GM18517 (cell line): ENCODE measurements around the gene ABL1.
A peak's percentile ranks its signal among the peaks of the same experiment; 100 is the strongest.
"Not testable (repeated sequence)": the region's sequence is repeated elsewhere in the genome, so short reads cannot be mapped to it uniquely, and the experiment has no call there.

Experiments
- ATAC-seq: cut with Tn5 transposase; IDR thresholded peaks from one replicate; pipeline ENCODE4 v1.9.1; 2021; ENCODE audit warnings: mild to moderate bottlenecking, moderate library complexity; ENCODE audit not compliant: unreplicated experiment

ABL1 gene

DNA sequence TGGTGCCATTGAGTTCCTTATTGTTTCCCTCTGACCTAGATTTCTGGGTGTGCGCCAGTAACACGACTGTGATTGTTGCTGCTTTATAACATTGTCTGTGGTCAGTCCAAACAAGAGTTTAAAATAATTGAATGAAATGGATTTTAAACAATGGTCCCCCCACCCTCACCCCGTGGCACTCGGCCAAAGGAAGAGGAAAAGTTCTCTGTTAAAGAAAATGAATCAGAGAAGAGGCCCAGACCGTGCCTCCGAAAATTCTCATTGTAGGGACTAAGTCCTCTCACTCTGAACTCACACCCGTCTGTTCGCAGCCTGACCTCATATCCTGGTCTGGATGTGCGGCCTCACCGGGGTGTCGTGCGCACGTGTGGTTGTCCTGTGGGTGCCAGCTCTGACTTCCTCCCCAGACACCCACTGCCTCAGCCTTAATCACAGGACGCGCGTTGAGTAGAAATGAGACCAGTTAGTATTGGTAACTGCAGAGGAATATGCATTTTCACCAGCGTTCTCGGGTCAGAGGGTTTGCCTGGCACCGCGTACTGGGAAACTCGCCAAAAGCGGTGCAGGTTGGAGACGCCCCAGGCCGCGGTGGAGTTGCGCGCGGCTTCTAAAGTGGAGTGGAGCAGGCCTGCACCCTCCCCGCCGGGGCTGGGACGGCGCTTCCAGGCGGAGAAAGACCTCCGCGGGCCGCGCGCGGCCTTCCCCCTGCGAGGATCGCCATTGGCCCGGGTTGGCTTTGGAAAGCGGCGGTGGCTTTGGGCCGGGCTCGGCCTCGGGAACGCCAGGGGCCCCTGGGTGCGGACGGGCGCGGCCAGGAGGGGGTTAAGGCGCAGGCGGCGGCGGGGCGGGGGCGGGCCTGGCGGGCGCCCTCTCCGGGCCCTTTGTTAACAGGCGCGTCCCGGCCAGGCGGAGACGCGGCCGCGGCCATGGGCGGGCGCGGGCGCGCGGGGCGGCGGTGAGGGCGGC, at the start of gene ABL1:
Gene ABL1, plus strand, starts transcription at position 884 of the 966 bp plus-strand sequence. CDS start 193 bp downstream, outside the sequence.
- peak; percentile 73 for ATAC-seq

DNA sequence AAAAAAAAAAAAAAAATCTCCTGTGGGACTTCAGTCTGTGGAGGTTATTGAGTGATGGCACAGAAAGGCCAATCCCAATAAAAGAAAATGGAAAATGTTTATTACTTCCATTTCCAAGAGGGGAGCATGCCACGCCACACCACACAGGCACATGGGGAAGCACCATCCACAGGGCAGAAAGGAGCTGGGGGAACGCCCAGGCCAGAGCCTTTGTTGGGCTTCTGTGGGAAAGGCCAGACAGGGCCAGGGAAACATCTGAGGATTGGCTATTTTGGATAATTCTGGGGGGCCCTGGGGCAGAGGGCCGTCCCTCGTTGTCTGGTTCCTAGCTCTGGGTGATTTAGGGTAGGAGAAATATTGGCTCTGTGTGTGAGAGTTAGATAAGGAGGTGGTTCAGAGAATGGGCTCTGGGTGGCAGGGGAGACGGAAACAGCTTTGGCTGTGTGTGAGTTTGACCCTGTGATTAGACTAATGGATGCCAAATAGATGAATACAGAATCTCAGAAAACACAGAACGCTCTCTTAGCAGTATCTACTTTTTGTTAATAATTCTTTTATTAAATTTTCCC, 49.0 kb upstream of the ABL1 start:
- ATAC-seq = no peak

DNA sequence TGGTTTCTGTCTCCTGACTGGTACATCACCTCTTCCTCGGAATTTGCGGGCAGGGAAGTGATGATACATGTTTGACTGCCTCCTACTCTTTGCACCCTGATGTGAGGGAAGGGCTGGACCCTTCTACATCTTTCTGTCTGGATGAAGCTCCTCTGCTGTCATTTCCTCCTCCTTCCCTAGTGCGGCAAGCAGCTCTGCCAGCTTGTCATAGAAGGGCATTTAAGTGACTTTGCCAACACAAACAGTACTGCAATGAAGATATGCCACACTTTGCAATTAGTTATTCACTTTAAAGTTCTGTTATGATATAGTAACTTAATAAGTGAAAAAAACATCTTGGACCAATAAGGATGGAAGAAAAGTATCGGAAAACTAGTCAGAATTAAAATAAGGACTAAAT, 48.5 kb upstream of the ABL1 start:
- no peak for ATAC-seq

DNA sequence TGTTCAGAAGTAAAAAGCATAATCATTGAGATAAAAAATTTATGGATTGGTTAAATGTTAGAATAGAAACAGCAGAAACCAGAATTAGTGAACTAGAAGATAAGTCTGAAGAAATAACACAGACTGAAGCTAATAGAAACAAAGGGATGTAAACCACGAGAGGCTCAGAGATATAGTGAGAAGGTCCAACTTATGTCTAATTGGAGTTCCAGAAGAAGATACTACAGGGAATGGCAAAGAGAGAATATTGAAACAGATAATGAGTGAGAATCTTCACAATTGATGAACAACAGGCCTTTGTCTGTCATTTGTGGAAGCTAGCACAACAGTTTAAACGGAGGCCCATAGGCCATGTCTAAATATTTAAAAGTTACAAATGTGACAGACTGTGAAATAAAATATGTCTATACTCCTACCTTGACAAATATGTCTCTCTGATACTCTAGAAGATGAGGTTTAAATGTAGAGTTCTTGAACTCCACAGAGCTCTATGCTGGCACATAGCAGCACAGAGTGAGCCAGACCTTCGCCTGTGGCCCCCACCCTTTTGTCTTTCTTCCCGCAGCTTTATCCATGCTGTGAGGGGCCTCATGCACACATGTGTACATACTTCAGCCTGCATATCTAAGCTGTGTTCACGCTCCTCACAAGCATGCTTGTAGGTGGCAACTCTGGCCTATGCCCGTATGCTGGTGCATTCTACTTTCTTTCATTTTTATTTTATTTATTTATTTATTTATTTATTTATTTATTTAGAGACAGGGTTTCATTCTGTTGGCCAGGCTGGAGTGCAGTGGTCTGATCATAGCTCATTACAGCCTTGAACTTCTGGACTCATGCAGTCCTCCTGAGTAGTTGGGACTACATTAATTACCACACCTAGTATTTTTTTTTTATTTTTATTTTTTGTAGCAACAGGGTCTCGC, 45.0 kb upstream of the ABL1 start:
- no peak for ATAC-seq

DNA sequence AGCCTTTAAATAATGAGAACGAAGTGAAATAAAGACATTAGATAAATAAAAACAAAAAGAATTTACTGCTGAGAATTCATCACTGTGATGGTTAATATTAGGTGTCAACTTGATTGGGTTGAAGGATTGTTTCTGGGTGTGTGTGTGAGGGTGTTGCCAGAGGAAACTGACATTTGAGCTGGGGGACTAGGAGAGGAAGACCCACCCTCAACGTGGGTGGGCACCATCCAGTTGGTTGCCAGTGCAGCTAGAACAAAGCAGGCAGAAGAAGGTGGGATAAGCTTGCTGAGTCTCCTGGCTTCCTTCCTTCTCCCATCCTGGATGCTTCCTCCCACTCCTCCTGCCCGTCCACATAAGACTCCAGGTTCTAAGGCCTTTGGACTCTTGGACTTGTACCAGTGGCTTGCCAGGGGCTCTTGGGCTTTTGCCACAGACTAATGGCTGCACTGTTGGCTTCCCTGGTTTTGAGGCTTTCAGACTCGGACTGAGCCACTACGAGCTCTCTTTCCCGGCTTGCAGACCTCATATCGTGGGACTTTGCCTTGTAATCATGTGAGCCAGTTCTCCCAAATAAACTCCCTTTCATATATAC, 43.7 kb upstream of the ABL1 start:
- no peak for ATAC-seq

DNA sequence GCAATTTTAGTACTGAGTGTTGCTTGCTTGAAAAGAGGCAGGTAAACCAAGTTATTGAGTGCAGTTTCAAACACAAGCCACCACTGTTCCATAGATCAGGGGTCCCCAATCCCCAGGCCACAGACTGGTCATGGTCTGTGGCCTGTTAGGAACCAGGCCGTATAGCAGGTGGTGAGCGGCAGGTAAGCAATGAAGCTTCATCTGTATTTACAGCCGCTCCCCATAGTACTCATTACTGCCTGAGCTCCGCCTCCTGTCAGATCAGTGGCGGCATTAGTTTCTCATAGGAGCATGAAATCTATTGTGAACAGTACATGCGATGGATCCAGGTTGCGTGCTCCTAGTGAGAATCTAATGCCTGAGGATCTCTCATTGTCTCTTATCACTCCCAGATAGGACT, 41.5 kb upstream of the ABL1 start:
- no peak for ATAC-seq

DNA sequence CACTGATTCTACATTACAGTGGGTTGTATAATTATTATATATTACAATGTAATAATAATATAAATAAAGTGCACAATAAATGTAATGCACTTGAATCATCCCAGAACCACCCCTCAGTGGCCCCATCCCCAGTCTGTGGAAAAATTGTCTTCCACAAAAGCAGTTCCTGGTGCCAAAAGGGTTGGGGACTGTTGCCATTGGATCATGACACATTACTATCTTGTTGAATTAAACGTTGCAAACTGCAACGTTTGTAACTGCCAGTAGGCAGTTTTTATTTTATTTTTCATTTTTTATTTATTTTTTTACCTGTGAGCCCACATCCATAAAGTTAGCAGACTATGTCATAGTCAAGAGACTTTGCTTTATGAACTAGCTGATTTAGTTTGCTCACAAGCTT, 41.0 kb upstream of the ABL1 start:
- ATAC-seq = not testable (repeated sequence)

DNA sequence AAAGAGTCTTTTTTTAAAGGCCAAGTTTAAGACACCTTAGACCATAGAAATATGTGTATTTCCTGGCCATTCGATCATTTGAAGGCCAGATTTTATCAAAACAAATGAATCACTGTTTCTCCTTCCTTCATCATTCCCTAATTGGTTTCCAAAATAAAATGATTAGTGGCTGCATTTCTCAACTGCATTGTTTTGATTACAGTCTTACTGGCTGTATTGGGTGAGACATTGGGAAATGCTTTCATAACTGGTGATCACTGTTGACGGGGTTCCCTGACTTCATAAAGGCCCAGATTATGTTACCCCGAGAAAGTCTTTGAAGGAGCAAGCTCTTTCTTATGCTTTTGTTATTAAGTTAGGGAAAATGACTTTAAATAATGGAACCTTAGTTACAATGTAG, 40.6 kb upstream of the ABL1 start:
- ATAC-seq = not testable (repeated sequence)

DNA sequence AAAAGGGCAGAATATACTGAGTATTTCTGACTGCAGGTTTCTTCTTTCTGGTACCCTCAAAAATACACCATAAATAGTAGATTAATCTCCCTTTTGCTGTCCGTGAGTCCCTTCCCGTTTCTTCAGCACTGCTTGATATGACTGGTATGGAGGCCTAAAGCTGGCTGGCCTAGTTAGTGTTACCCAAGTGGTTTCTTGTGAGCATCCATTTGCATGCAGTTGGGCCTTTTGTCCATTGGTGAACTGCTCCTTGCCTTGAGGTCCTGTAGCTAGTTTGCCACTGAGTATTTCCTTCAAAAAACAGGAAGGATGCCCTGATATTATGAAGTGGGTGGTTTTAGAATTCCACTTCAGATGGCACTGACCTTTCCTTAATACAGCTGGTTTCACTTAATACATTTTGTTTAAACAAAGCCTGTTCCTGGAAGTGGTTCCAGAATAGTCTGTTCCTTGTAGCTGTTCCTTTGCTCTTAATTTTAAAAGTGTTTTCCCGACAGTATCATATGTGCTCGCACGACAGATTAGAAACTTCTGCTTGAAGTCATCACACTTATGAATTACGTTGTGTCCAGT, 40.0 kb upstream of the ABL1 start:
- no peak for ATAC-seq

DNA sequence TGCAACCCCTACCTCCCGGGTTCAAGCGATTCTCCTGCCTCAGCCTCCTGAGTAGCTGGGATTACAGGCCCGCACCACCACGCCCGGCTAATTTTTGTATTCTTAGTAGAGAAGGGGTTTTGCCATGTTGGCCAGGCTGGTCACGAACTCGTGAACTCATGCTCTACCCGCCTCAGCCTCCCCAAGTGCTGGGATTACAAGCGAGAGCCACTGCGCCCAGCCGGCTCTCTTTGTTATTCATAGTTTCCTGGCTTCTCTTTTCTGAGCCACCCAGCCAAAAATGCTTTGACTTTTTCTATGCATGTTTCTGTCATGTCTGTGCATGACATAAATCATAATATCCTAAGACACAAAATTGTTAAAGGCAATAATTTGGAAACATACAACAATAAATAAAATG, 31.9 kb upstream of the ABL1 start:
- ATAC-seq = not testable (repeated sequence)

DNA sequence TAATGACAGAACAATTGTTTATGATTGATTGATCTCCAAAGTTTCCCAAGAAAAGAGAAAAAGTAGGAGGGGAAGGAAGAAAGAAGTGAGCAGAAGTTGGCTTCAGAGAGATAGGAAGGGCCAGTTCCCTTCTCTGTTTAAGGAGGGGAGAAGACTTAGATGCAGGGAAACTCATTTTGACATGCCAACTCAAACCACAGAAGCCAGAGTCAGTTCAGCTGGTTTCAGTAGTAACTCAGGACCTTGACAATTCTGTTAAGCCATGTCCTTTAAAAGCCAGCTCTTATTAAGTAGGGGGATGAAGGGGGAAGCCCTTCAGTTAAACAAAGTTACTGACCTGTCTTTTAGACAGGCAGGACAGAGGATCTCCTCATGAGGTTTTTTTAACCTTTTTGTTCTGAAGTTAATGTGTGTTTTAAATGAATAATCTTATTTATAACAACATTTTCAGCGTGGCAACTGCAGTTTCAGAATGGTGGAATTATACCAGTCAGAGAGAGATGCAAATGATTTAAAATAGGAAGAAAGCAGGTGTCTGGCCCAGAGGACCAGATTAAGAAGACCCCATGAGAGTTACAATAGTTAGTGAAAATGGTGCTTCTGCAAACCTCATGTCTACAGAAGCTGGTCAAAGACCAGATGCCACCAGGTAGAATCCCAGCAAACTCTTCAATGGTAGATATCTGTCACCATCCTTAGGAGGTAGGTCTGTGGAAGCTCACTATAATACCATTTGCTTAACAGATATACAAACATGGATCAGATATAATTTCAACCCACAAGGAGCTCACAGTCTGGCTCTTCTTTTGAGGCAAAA, 29.3 kb upstream of the ABL1 start:
- ATAC-seq = no peak

DNA sequence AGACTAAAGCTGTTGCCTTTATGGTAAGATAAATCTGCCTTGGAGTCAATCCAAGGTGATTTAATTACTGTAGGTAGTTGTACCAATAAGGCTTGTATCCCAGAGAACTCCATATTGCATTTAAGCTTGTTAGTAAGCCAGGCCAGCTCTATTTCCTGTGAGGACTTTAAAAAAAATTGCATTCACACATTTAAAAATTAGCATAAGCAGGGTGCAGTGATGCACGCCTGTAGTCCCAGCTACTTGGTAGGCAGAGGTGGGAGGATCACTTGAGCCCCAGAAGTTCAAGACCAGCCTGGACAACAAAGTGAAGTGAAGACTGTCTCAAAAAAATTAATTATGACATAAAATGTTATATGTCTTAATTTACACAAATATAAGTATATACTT, 28.7 kb upstream of the ABL1 start:
- no peak for ATAC-seq

DNA sequence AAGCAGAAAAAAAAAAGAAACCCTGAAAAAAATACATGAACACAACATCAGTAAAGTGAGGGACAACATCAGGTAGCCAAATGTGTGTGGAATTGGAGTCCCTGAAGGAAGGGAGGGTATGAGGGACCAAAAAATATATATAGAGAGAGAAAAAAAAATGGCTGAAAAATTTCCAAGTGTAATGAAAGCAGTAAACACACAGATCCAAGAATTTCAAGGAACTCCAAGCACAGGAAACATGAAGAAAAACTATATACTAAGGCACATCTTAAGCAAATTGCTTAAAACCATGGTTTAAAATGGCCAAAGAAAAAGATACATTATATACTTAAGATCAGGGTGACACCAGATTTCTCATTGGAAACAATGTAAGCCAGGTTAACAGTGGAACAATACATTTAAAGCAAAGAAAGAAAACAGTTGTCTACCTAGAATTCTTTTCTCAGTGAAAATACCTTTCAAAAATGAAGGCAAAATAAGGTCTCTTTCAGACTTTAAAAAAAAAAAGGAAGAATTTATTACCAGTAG, 24.4 kb upstream of the ABL1 start:
- ATAC-seq = no peak

DNA sequence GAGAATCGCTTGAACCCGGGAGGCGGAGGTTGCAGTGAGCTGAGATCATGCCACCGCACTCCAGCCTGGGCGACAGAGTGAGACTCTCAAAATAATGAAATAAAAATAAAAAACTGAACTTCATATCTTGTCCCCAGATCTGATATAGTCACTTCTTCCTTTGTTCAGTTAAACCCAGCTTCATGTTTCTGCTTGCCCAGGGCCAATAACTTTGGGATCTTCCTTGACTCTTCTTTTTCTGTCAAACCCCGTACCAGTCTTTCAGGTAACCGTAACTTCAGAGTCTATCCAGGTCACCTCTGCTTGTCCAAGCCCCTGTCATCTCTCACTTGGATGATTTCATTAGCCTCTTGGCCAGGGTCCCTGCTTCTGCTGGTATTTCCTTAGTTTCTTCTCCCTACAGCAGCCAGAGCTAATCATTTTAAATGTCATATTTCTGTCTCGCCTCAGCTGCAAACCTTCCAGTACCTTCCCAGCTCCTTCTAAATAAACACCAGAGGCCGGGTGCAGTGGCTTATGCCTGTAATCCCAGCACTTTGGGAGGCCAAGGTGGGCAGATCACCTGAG, 19.7 kb upstream of the ABL1 start:
- ATAC-seq = no peak

DNA sequence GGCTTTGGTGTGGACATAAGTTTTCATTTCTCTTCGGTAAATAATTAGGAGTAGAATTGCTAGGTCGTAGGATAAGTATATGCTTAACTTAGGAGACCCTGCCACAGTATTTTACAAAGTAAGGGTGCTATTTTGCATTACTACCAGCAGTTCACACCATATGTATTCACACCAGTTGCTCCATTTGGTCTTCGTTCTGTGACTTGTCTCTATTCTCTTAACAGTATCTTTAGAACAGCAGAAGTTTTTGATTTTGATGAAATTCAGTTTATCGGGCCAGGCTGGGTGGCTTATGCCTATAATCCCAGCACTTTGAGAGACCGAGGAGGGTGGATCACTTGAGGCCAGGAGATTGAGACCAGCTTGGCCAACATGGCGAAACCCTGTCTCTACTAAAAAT, 17.1 kb upstream of the ABL1 start:
- no peak for ATAC-seq

DNA sequence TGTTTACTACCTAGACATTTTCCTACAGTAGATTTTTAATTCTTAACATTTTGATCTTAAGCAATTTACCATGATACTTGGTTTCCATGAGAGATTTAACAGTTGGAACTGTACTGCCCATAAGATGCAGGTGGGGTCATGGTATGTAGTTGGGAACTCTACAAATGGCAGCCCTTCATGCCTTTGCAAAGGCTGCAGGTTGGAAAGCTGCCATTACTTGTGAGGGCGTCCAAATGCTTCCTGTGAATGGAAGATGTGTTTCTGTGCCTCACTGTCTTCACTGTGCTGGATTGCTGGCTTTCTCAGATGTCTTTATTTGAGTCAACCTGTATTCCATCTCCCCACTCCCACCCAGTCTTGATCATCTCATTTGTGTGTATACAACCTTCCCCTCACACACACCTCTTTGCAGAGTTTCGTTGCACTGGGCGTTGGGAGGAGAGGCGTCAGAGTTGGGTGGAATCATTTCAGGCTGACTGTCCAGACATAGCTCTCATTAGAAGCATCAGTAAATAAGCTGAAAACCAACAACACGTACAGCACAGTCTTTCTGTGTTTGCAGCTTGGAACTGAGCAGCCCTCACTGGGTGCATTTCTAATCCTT, 14.8 kb upstream of the ABL1 start:
- ATAC-seq = no peak

DNA sequence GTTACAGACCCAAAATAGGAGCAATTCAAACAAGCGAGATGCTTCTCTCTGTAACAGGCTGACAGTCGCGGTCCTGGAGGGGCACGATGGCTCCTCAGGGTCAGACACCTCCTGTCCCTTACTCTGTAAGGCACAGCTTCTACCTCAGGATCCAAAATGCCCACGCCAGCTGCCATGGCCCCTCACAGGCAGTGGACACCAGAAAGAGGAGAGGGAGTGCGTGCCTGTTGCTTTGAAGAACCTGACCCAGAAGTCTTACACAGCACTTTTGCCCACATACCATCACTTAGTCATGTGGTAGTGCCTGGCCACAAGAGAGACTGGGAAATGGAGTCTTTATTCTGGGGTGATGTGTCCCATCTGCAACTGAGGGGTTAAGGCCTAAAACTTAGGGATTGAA, 11.6 kb upstream of the ABL1 start:
- ATAC-seq = no peak

DNA sequence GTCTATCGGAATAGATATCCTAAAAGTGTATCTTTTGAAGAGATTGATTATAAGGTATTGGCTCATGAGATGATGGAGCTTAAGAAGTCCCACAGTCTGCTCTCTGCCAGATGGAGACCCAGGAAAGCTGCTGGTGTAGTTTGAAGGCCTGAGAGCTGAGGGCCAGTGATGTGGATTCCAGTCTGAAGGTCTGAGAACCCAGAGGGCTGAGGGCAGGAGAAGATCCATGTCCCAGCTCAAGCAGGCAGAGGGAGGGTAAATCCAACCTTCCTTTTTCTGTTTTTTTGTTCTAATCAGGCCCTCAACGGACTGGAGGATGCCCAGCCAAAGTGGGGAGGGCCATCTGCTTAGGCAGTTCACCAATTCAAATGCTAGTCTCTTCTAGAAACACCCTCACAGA, 11.0 kb upstream of the ABL1 start:
- ATAC-seq = no peak
